HG03045 (cell line): ENCODE measurements around the gene EXOSC2.
"Not testable (repeated sequence)": the region's sequence is repeated elsewhere in the genome, so short reads cannot be mapped to it uniquely, and the experiment has no call there.

Experiments
- ATAC-seq: cut with Tn5 transposase; IDR thresholded peaks from one replicate; pipeline ENCODE4 v1.9.1; 2021; ENCODE audit warnings: mild to moderate bottlenecking, moderate library complexity; ENCODE audit not compliant: unreplicated experiment

Gene EXOSC2

GRCh38 chr9:130666393-130667119, 27.0 kb upstream of the EXOSC2 start:
- no peak for ATAC-seq

DNA sequence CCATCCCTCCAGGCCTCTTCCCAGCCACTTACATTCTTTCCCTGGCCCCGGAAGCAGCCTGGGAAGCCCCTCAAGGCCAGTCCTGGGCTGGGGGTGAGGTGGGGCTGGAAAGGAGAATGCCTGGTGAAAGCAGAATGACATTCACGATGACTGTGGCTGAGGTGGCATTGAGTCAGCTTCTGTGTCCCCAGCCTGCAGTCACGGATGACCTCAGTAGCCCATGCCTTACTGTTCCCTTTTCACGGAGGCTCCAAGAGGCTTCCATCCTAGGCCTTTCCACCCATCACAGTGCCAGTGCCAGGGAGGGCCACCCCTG, 26.5 kb upstream of the EXOSC2 start:
- no peak for ATAC-seq

GRCh38 chr9:130668196-130668595, 25.4 kb upstream of the EXOSC2 start:
- ATAC-seq: no peak

DNA sequence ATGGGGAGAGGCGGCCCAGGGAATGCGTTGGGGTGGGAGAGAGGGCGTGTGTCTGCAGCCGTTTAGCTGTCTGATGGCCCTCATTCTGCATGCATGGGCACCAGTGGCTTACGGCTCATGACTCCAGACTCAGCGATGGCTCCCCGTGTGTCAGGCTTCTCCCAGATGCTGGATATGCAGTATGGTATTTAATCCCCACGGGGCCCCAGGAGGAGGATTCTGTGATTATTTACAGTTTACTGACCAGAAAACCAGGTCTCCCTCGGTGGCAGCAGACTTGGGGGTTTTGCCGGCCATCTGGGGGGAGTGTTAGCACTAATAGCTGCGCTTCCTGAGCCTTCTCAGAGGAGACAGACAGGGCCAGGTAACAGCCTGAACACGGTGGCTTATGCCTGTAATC, 24.9 kb upstream of the EXOSC2 start:
- ATAC-seq: no peak

- ATAC-seq: no peak
Observed at GRCh38 chr9:130669965-130670364, 23.6 kb upstream of the EXOSC2 start.

GRCh38 chr9:130670644-130671043, 22.9 kb upstream of the EXOSC2 start:
- no peak for ATAC-seq

DNA sequence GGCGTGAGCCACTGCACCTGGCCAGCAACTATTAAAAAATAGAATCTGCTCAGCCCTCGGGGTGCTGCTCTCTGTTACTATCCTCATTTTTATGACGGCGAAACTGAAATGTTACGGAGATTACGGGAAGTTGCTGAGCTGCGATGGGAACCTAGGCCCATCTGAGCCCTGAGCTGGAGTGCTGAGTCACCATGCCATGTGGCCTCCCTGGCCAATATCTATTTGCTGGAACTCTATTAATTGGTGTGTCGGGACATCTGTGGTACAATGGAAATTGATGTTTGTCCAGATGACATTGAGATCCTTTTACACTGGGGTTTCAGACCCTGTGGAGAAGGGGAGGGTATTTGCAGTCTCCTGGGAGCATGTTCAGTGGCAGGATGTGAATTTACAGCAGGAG, 21.1 kb upstream of the EXOSC2 start:
- no peak for ATAC-seq

DNA sequence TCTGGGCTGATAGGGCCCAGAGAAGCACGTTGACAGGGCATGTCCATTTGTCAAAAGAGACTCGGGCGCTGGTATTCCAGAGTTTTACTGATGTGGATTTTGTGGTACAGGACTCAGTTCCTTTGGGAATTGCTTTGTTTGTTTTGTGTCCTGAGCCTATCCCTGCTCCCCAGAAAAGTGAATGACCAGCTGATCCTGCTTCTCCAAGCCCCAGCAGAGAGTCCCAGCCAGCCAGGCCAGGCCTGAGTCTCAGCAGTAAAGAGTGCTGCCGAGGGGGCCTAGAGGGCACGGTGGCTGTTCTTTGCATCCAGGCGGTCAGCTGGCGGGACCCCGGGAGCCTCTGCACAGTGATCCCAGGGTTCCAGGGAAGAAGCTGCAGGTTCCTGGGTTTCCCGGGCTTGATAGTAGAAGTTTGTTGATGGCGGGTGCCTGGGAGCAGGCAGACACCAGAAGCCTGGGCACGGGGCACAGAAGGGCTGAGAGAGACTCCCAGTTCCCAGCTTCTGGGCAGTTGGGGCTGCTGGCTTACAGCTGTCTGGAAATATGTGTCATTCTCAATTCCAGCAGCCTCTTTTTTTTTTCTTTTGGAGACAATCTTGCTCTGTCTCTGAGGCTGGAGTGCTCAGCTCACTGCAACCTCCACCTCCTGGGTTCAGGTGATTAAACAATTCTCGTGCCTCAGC, 20.5 kb upstream of the EXOSC2 start:
- ATAC-seq: no peak

DNA sequence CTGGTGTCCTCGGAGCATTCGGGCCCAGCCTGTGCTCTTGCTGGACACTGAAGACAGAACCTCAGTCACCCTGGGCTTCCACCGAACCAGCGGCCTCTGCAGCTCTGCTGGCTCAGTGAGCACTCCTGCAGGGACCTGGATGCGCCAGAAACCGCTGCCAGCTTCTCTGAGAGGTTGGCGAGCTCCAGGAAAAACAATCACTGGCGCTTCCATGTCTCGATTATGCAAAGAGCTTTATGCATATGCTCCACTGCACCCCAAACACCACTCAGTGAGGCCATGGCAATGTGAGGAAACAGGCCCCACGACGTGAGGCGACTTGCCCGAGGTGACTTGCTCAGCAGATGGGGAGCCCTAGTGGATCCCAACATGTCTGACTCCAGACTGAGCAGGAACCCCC, 18.2 kb upstream of the EXOSC2 start:
- ATAC-seq: no peak

- ATAC-seq: no peak
Observed at GRCh38 chr9:130677252-130677651, 16.3 kb upstream of the EXOSC2 start.

DNA sequence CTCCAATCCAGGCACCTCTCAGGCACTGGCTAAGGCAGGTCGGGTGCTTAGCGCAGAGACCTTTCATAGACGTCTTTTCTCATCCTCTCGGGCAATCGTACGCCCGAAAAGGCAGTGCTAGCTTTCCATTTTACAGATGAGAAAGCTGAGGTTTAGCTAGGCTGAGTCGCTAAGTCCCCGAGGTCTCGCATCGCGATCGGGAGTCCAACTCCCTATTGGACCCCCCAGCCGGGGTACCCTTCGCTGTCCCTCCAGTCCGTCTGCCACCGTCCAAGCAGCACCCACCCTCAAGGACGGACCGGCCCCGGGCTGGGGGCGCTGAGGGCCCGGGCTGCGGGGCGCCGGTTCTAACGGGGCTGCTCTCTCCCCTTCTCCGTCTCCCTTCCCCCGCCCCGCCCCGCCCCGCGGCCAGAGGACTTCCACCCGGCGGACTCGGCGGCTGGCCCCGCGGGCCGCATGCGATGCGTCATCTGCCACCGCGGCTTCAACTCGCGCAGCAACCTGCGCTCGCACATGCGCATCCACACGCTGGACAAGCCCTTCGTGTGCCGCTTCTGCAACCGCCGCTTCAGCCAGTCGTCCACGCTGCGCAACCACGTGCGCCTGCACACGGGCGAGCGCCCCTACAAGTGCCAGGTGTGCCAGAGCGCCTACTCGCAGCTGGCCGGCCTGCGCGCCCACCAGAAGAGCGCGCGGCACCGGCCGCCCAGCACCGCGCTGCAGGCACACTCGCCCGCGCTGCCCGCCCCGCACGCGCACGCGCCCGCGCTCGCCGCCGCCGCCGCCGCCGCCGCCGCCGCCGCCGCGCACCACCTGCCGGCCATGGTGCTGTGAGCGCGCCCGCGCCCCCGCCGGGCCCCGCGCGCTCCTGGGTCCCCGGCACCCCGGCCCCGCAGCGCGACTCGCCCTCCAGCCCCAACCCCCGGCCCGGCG, 12.5 kb upstream of the EXOSC2 start:
- ATAC-seq: no peak

- no peak for ATAC-seq
Observed at GRCh38 chr9:130681769-130682420, 11.7 kb upstream of the EXOSC2 start.

GRCh38 chr9:130682421-130683121, 11.0 kb upstream of the EXOSC2 start:
- ATAC-seq: no peak

DNA sequence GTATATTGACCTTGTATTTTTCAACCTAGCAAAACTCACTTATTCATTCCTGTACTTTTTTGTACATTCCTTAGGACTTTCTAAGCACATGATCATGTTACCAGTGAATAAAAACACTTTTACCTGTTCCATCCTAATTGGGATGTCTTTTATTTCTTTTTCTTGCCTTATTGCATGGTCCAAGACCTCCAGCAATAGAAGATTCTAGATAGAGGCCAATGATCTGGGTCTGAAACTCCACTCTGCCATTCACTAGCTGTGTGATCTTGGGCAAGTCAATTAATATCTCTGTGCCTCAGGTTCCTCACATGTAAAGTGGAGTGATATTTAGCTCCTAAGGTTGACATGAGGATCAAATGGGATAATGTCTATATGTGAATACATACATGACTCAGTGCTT, 8.5 kb upstream of the EXOSC2 start:
- no peak for ATAC-seq

GRCh38 chr9:130685945-130686344, 7.6 kb upstream of the EXOSC2 start:
- ATAC-seq: not testable (repeated sequence)

DNA sequence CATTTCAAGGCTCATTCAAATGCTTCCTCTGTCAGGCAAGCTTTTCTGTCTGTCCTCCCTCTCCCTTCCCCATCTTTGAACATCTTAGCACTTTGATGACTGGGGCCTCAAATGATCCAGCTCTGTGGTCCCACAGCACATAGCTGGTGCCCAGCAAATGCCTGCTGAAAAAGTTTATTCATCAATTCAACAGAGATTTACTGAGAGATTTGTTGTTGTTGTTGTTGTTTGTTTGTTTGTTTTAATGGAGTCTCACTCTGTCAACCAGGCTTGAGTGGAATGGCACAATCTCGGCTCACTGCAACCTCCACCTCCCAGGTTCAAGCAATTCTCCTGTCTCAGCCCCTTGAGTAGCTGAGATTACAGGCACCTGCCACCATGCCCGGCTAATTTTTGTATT, 6.0 kb upstream of the EXOSC2 start:
- ATAC-seq: no peak

GRCh38 chr9:130688072-130688471, 5.5 kb upstream of the EXOSC2 start:
- no peak for ATAC-seq

- ATAC-seq: no peak
Observed at GRCh38 chr9:130689572-130689936, 4.0 kb upstream of the EXOSC2 start.

DNA sequence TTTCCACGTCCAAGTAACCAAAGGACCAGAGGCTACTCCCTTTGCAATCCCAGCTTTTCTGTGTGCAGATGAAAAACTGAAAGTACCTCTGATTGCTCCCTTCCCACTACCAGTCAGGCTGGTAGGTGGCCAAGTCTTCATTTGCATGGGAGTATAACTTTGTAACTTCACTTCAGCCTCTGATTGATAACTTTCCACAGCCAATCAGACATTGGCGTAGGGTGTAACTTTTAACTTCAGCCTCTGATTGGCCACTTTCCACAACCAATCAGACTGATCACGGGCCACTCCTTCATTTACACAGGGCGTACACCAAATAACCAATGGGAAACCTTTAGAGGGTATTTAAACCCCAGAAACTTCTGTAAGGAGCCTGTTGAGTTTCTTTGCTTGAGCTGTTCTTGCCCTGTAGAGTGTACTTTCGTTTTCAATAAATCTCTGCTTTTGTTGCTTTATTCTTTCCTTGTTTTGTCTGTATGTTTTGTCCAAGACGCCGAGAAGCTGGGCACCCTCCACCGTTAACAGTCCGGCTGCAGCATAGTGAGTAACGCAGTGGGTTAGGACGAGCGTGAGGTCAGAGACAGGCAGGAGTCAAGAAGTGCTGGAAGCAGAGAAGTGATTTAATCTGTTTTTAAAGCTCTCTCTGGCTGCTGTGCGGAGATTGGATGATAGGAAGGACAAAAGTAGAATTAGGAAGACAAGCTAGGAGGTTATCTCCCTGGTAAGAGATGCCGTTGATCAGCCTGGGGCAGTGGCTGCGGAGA, 3.5 kb upstream of the EXOSC2 start:
- no peak for ATAC-seq

GRCh38 chr9:130692321-130692720, 1.3 kb upstream of the EXOSC2 start:
- no peak for ATAC-seq
